A673 (cell line): ENCODE data around the gene DCX. TPM values are rescaled to one million over a fixed set of nuclear protein-coding genes. Genes with fewer than 3 reads are reported as not detected.

Experiments used
- BruUV-seq: library from RNA; stranded (reverse); fragments of 400-500 nt; replicated peaks from 2 replicates; lab custom pipeline; 2021; lab: Mats Ljungman, UMichigan
- CTCF ChIA-PET: fragments of 300-600 bp; sonication (Branson Sonifier 250); formaldehyde crosslinking; loops from one replicate; lab custom pipeline; 2022; ENCODE audit warnings: antibody characterized with exemption; lab: Charles Lee
- POLR2A ChIA-PET: fragments of 300-600 bp; sonication (Branson Sonifier 250); formaldehyde crosslinking; loops from one replicate; lab custom pipeline; 2022; ENCODE audit warnings: antibody characterized with exemption; ENCODE audit not compliant: low non-redundant PET; lab: Charles Lee
- DNase-seq: peaks from one replicate; pipeline ENCODE4 v3.0.0-alpha.2; 2015; ENCODE audit warnings: low spot score
- H3K27ac ChIP-seq: fragments of 200-600 bp; sonication (generic); 2 replicates; pipeline ENCODE4 v1.5.1; 2016; ENCODE audit warnings: mixed run types, low read depth, mild to moderate bottlenecking, mixed read lengths, antibody characterized with exemption, low read length; ENCODE audit not compliant: poor library complexity, severe bottlenecking
- H3K27me3 ChIP-seq: fragments of 200-600 bp; sonication (generic); replicated peaks from 2 replicates; pipeline ENCODE4 v1.6.1; 2017; ENCODE audit warnings: mixed run types, low read depth, mild to moderate bottlenecking, mixed read lengths, antibody characterized with exemption, low read length; ENCODE audit not compliant: insufficient read depth, poor library complexity
- H3K36me3 ChIP-seq: fragments of 200-600 bp; sonication (generic); 2 replicates; pipeline ENCODE4 v1.6.1; 2016; ENCODE audit warnings: mixed run types, mild to moderate bottlenecking, mixed read lengths, antibody characterized with exemption, low read length; ENCODE audit not compliant: insufficient read depth, poor library complexity, severe bottlenecking
- H3K4me1 ChIP-seq: fragments of 200-600 bp; sonication (generic); 2 replicates; pipeline ENCODE4 v1.6.1; 2017; ENCODE audit warnings: mixed run types, mild to moderate bottlenecking, mixed read lengths, antibody characterized with exemption, low read length; ENCODE audit not compliant: insufficient read depth, poor library complexity, severe bottlenecking
- H3K4me3 ChIP-seq: fragments of 200-600 bp; sonication (generic); 2 replicates; pipeline ENCODE4 v1.5.1; 2016; ENCODE audit warnings: low read depth, mixed run types, mild to moderate bottlenecking, mixed read lengths, low read length; ENCODE audit not compliant: poor library complexity, severe bottlenecking
- H3K9me3 ChIP-seq: fragments of 200-600 bp; sonication (generic); 2 replicates; pipeline ENCODE4 v1.6.1; 2016; ENCODE audit warnings: mixed run types, low read depth, mild to moderate bottlenecking, mixed read lengths, antibody characterized with exemption, low read length; ENCODE audit not compliant: poor library complexity, severe bottlenecking
- EZH2 ChIP-seq: fragments of 200-600 bp; sonication (generic); IDR thresholded peaks from 2 replicates; pipeline ENCODE4 v1.6.1; 2017; ENCODE audit warnings: borderline replicate concordance, low read depth, mild to moderate bottlenecking, mixed read lengths, antibody characterized with exemption, low read length; ENCODE audit not compliant: poor library complexity, severe bottlenecking
- intact Hi-C: fragments of 100-400 bp; cut with micrococcal nuclease; formaldehyde crosslinking; loops from one replicate; pipeline ENCODE4 v1.10.0; 2022; ENCODE audit not compliant: unreplicated experiment
- total RNA-seq: library from RNA; stranded (reverse); gene quantifications from 2 replicates; pipeline ENCODE4 v1.2.3, GENCODE V29; 2021
- TF ChIP-seq, protein P1 (sequence below): fragments of 300-800, 200-600 bp; sonication (generic); conservative IDR thresholded peaks from 2 replicates; pipeline ENCODE4 v1.5.1; 2017; ENCODE audit warnings: low read depth, mild to moderate bottlenecking, antibody characterized with exemption, low read length, moderate library complexity, mixed read lengths

The DCX gene
- total RNA-seq, 1 experiment from 2014 or later = not detected

- TF ChIP-seq EZH2 = no peak
- TF ChIP-seq, protein P1, sequence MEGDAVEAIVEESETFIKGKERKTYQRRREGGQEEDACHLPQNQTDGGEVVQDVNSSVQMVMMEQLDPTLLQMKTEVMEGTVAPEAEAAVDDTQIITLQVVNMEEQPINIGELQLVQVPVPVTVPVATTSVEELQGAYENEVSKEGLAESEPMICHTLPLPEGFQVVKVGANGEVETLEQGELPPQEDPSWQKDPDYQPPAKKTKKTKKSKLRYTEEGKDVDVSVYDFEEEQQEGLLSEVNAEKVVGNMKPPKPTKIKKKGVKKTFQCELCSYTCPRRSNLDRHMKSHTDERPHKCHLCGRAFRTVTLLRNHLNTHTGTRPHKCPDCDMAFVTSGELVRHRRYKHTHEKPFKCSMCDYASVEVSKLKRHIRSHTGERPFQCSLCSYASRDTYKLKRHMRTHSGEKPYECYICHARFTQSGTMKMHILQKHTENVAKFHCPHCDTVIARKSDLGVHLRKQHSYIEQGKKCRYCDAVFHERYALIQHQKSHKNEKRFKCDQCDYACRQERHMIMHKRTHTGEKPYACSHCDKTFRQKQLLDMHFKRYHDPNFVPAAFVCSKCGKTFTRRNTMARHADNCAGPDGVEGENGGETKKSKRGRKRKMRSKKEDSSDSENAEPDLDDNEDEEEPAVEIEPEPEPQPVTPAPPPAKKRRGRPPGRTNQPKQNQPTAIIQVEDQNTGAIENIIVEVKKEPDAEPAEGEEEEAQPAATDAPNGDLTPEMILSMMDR = no peak
- ChIA-PET POLR2A (no interaction called here), CTCF (no interaction called here)
- Histone ChIP-seq H3K9me3 (no peaks in the 10 kb centered on the region), H3K36me3 (no peaks in the 10 kb centered on the region), H3K4me3 (no peak overlapping the region), H3K4me1 (no peaks in the 10 kb centered on the region), H3K27me3 (peaks cover 4% of the 10 kb centered on the region), H3K27ac (no peak overlapping the region)
- no TSS peak for BruUV-seq
- no peak for DNase-seq
- intact Hi-C loops = no loop called here
These were observed 92.5 kb downstream of the DCX start for GRCh38 chrX:111319451-111319850.

DNA sequence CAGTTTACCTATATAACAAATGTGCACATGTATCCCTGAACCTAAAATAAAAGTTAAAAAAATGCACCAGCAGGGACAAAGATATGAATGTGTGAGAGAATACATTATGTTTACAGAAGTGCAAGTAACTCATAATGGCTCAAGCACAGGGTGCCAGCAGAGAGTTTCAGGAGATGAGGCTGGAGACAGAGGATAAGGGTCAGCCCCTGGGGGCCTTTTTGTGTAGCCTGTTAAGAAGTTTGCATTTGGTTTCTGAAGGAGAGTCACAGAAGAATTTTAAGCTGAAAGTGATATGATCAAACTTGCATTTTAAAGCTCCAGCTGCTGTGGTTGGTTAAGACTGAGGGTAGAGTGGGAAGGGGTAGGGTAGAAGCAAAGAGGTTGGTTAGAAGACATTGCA is 93.1 kb downstream of the DCX start:
- H3K4me3 ChIP-seq = no peak overlapping the region
- no peaks in the 10 kb centered on the region for H3K36me3 ChIP-seq
- H3K4me1 ChIP-seq = no peaks in the 10 kb centered on the region
- BruUV-seq = no TSS peak
- H3K27me3 ChIP-seq = peaks cover 4% of the 10 kb centered on the region
- TF ChIP-seq, protein P1 = no peak
- no peak for TF ChIP-seq EZH2
- ChIA-PET CTCF (no interaction called here), POLR2A (no interaction called here)
- intact Hi-C loops = no loop called here
- no peak for DNase-seq
- no peaks in the 10 kb centered on the region for H3K9me3 ChIP-seq
- no peak overlapping the region for H3K27ac ChIP-seq

GRCh38 chrX:111309083-111309482 is 102.9 kb downstream of the DCX start:
- Histone ChIP-seq H3K4me1 (no peaks in the 10 kb centered on the region), H3K4me3 (no peak overlapping the region), H3K36me3 (no peaks in the 10 kb centered on the region), H3K9me3 (no peaks in the 10 kb centered on the region), H3K27ac (no peak overlapping the region), H3K27me3 (peaks cover 3% of the 10 kb centered on the region)
- TF ChIP-seq, protein P1 = no peak
- no peak for TF ChIP-seq EZH2
- no TSS peak for BruUV-seq
- CTCF ChIA-PET = no interaction called here
- no peak for DNase-seq
- intact Hi-C loops = no loop called here
- POLR2A ChIA-PET = no interaction called here
